WI38 (cell line): Measurements from ENCODE around the gene GRID1.

Experiments
- H3K4me3 ChIP-seq: 2 replicates; pipeline ENCODE4 v1.5.1; 2011; ENCODE audit warnings: low read depth, mild to moderate bottlenecking, control low read depth, low read length
- TF ChIP-seq, protein P1 (sequence below): IDR thresholded peaks from 2 replicates; pipeline ENCODE4 v1.5.1; 2012; ENCODE audit warnings: low read depth, mild to moderate bottlenecking, control low read depth, low read length

Gene GRID1

DNA sequence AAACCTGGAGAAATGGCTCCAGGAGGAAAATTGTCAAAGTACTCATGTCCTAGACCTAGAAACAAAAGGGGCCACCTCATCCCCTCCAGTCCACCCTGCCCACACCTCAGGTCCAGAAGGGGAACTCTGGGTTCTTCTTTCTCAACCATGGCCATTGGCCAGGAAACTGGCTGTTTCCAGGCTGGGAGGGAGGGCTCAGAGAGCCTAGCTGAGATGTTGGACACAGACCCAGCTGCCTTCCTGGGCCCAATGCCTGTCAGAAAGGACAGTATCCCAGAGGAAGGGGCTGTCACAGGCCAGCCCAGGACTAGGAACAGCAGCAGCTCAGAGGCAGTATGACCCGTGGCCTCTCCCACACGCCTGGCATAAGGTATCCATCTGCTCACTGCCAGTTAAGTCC lies 9.6 kb downstream of the GRID1 start:
- H3K4me3 ChIP-seq, result no peak overlapping the region
- TF ChIP-seq, protein P1, sequence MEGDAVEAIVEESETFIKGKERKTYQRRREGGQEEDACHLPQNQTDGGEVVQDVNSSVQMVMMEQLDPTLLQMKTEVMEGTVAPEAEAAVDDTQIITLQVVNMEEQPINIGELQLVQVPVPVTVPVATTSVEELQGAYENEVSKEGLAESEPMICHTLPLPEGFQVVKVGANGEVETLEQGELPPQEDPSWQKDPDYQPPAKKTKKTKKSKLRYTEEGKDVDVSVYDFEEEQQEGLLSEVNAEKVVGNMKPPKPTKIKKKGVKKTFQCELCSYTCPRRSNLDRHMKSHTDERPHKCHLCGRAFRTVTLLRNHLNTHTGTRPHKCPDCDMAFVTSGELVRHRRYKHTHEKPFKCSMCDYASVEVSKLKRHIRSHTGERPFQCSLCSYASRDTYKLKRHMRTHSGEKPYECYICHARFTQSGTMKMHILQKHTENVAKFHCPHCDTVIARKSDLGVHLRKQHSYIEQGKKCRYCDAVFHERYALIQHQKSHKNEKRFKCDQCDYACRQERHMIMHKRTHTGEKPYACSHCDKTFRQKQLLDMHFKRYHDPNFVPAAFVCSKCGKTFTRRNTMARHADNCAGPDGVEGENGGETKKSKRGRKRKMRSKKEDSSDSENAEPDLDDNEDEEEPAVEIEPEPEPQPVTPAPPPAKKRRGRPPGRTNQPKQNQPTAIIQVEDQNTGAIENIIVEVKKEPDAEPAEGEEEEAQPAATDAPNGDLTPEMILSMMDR, result no peak

DNA sequence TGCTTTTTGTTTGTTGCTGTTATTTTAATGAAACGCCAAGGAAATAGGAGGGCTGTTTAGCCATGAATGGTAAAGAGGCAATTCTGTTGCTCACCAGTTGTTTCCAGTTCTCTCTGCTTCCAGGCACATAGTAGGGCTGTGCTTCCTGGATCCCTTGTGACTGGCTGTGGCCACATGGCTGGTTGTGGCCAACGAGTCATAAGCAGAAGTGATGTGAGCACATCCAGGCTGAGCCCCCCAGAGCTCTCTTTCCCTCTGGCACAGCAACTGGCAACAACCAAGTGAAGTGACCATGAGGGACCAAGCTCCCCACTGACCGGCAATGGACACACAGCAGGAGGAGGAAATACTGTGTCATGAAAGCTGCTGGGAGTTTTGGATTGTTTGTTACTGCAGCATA lies 10.3 kb downstream of the GRID1 start:
- TF ChIP-seq, protein P1, result no peak
- H3K4me3 ChIP-seq, result no peak overlapping the region

DNA sequence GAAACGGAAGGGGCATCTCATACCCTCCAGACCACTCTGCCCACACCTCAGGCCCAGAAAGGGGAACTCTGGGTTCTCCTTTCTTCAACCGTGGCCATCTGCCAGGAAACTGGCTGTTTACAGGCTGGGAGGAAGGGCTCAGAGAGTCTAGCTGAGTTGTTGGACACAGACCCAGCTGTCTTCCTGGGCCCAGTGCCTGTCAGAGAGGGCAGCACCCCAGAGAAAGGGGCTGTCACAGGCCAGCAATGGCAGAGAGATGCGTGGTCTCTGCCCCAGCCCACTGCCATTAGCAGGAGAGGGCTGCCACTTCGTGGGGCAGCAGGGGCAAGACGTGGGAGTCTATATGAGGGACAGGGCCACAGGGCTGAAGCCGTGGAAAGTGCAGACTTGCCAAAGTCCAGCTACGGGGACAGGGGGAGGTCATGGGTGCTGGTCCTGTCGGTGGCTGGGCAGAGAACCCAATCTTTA lies 11.0 kb downstream of the GRID1 start:
- TF ChIP-seq, protein P1, result no peak
- H3K4me3 ChIP-seq, result no peak overlapping the region

DNA sequence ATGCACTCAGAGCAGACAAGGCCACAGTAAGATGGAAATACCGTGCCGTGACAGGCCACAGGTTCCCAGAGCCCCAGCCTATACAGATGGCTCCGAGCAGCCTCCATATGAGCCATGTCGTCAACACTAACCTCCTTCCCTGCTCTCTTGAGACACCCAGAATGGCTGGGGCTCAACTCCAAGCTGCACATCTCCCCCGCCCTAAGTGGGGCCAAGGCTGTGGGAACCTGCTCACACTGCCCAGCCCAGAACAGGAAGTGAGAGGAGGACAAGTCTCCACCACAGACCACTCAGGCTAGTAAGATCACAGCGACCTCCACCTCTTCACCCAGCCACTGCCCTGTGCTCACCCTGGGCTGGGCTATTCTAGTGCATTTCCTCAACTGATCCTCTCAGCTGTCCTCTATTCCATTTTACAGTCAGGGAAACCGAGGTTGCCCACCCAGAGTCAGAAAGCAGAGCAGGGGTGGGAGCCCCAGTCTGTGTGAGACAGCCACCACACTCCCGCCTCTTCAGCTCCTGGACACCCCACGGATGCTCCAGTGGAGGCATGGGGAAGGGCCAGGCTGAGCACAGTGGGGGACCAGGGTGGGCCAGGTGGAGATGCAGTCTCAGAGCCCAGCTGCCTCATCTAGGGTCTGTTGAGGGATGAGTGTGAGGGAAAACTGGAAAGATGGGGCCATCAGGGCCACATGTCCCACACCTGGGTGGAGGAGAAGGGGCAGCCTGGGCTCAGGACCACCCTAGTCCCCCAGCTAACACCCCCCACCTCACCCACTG lies 11.6 kb downstream of the GRID1 start:
- H3K4me3 ChIP-seq, result no peak overlapping the region
- TF ChIP-seq, protein P1, result no peak

DNA sequence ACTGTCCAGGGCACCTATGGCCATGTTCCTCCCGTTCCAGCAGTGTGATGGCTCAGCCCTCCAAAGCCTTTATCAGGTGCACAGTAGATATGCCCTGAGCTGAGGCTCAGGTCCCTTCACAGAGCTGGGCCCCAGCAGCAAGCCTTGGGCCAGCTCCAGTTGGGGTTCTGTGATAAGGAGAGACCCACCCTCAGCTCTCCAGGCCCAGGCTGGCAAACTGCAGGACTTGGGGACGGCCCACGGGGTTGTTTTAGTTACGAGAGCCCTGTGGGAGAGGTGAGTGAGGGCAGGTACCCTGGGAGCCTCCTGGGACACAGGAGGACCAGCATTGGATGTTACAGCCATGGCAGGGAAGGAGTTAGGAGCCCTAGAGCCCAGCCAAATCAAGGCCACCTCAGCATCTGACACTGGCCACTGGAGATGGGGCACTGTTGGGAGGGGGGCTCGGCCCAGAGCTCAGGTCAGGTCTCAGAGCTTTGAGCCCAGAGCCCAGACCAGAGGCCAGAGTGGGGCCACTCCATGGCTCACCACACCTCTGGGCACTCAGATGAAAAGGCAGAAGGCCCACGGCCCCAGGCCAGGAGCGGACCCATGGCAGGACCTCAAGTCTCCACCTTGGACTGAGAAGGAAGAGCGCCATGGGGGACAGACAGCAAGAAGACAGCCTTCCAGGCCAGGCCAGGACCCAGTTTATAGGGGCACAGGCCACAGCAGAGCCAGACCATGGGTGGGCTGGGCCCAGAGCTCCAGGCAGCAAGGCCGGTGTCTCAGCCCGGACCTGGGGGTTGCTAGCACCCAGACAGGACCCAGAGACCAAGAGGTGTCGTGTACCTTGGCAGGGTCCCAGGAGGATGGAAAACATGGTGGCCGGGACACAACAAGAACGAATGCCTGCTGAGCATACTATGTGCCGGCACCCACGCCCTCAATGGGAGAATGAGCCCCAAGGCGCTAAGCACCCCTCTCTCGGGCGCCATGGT lies 12.8 kb downstream of the GRID1 start:
- no peak overlapping the region for H3K4me3 ChIP-seq
- TF ChIP-seq, protein P1, result no peak

DNA sequence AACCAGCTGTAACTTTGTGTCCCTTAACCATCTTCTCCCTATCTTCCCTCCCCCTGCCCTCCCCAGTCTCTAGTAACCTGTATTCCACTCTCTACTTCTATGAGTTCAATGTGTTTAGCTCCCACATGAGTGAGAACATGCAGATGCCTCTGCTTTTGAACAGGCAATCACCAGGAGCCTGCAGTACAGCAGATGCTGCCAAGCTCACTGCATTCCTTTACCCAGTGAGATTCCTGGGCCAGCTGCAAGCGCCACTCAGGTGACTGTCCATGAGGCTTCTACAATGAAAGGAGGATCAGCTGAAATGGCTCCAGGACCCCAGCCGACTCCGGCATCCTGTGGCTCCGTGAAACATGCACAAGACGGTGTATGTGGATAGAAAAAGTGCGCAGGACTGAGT lies 15.7 kb downstream of the GRID1 start:
- no peak overlapping the region for H3K4me3 ChIP-seq
- TF ChIP-seq, protein P1, result no peak
